Mucosa of descending colon (tissue), 3 donors: Measurements from ENCODE around the gene PTPRM. TPM values are rescaled to one million over a fixed set of nuclear protein-coding genes. Genes with fewer than 3 reads are reported as not detected.

Source experiments
- ATAC-seq: fragments of 200-7000 bp; cut with Tn5 transposase; one replicate; pipeline ENCODE4 v1.9.1; 2020; ENCODE audit warnings: mild to moderate bottlenecking, moderate library complexity
- DNase-seq, 3 donors: peaks; one replicate each; pipeline ENCODE4 v3.0.0-alpha.2; 2020
- H3K36me3 ChIP-seq: fragments of 200-600 bp; one replicate; pipeline ENCODE4 v1.8.0; 2021; ENCODE audit warnings: low read depth, mild to moderate bottlenecking
- H3K4me1 ChIP-seq: fragments of 200-600 bp; one replicate; pipeline ENCODE4 v1.8.0; 2021; ENCODE audit warnings: low read depth, mild to moderate bottlenecking
- H3K4me3 ChIP-seq: fragments of 200-600 bp; one replicate; pipeline ENCODE4 v1.8.0; 2021; ENCODE audit warnings: mild to moderate bottlenecking
- H3K9me3 ChIP-seq: fragments of 200-600 bp; one replicate; pipeline ENCODE4 v1.8.0; 2021; ENCODE audit warnings: mild to moderate bottlenecking
- CTCF ChIP-seq: fragments of 200-600 bp; IDR thresholded peaks from one replicate; pipeline ENCODE4 v1.8.0; 2022; ENCODE audit warnings: antibody characterized with exemption, mild to moderate bottlenecking
- intact Hi-C, 2 donors: fragments of 100-400 bp; cut with DNase I in 1 of 2; cut with micrococcal nuclease in 1 of 2; formaldehyde crosslinking; loops; one replicate each; pipeline versions ENCODE4 v1.11.0 to v1.11.1; 2022; cut with DNase I, micrococcal nuclease
- total RNA-seq, 3 donors: library from RNA; stranded (reverse); fragmentation: NEBNext Ultra II Directional in 2 of 3; extraction: Animal tissue kit (Norgen Biotek cat#: 25700) in 2 of 3; gene quantifications; one replicate each; pipeline versions ENCODE4 v1.2.1 to v1.2.4, GENCODE V29; 2021 to 2023
- donor health status: DM: no; HTN: no; CAD: no; lungs with moderate emphysema.
- donor health status: DM: no; HTN: no; CAD: no.
- donor health status: DM: no; HTN: yes; CAD: no.

The PTPRM gene
- total RNA-seq, 3 donors from 2014 or later = 15.3 to 41.1 (median 19.6) TPM

- Histone ChIP-seq H3K4me3 (no peak overlapping the region), H3K9me3 (no peaks in the 10 kb centered on the region), H3K4me1 (no peaks in the 10 kb centered on the region), H3K36me3 (no peaks in the 10 kb centered on the region)
- no peak for TF ChIP-seq CTCF
- no peak for ATAC-seq
- no peak for DNase-seq
- intact Hi-C loops = no loop called here
Measured at GRCh38 chr18:8252371-8252770, 685.3 kb downstream of the PTPRM start.

GRCh38 chr18:8253944-8254343 is 686.8 kb downstream of the PTPRM start:
- intact Hi-C loops = no loop called here
- Histone ChIP-seq H3K4me1 (no peaks in the 10 kb centered on the region), H3K36me3 (no peaks in the 10 kb centered on the region), H3K4me3 (no peak overlapping the region), H3K9me3 (no peaks in the 10 kb centered on the region)
- no peak for TF ChIP-seq CTCF
- DNase-seq (no peak), ATAC-seq (no peak)

GRCh38 chr18:8254654-8255053 is 687.5 kb downstream of the PTPRM start:
- no peak for DNase-seq
- ATAC-seq = no peak
- intact Hi-C loops = no loop called here

DNA sequence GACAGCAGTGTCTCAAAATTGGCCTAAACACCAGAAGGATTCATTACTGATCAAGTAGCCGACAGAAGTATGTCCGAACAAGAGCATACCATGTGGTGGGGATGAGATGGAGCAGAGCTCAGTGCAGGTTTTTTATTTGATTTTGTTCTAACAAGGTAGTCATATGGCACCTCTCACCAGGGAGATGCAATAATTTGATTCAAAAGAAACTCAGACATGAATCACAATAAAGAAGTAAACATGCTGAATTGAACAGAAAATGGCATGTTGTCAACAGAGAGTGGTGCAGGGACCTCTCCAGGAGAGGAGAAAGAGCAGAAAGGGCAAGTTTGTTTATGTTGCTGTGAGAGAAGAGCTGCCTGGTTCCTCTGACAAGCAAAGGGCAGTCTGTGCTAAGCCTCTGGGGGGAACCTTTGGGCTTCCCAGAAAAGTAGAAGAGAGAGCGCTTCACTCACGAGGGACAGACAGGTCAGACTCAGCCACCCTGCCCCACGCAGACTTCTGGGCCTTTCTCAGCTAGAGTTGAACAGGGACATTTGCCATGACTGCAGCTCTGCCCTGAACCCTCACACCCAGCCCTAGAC is 690.8 kb downstream of the PTPRM start:
- no peaks in the 10 kb centered on the region for H3K9me3 ChIP-seq
- no peak for DNase-seq
- H3K4me3 ChIP-seq = no peak overlapping the region
- no peak for ATAC-seq
- no peaks in the 10 kb centered on the region for H3K36me3 ChIP-seq
- intact Hi-C loops = no loop called here
- no peak for TF ChIP-seq CTCF
- H3K4me1 ChIP-seq = no peaks in the 10 kb centered on the region

More at GRCh38 chr18:8254654-8255053, 687.5 kb downstream of the PTPRM start:
- Histone ChIP-seq H3K4me3 (no peak overlapping the region), H3K4me1 (no peaks in the 10 kb centered on the region), H3K36me3 (no peaks in the 10 kb centered on the region), H3K9me3 (no peaks in the 10 kb centered on the region)
- TF ChIP-seq CTCF = no peak

DNA sequence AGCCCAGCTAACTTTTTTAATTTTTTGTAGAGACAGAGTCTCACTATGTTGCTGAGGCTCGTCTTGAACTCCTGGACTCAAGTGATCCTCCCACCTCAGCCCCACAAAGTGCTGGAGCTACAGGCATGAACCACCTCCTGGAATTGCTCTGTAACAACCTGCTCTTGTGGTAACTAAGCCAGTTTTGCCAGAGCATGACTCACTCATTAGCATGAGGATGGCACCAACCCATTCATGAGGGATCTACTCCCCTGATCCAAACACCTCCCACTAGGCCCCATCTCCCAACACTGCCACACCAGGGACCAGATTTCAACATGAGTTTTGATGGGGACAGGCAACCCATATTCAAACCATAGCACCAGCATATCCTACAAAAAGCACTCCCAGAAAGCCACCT is 693.2 kb downstream of the PTPRM start:
- intact Hi-C loops = no loop called here
- H3K4me3 ChIP-seq = no peak overlapping the region
- no peaks in the 10 kb centered on the region for H3K36me3 ChIP-seq
- H3K9me3 ChIP-seq = no peaks in the 10 kb centered on the region
- TF ChIP-seq CTCF = no peak
- H3K4me1 ChIP-seq = no peaks in the 10 kb centered on the region
- no peak for ATAC-seq
- DNase-seq = no peak

DNA sequence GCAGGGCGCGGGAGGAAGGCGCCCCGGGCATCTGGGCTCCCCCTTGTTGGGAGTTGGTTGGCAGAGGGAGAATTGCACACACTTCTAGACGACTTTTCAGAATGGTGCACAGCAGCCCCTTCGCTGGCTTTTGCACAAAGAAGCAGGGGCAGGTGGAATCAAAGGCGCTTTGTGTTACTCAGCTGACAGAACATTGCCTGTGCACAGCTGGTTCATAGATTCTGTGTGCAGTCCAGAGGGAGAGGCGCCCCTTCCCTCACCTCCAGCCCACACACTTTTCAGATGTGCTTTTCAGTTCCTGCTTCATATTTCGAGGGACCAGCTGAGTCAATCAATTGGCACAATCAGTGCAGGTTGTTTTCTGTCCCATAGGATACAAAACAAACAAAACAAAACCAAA is 693.7 kb downstream of the PTPRM start:
- intact Hi-C loops = no loop called here
- H3K9me3 ChIP-seq = no peaks in the 10 kb centered on the region
- ATAC-seq (no peak), DNase-seq (no peak)
- H3K36me3 ChIP-seq = no peaks in the 10 kb centered on the region
- no peak overlapping the region for H3K4me3 ChIP-seq
- no peak for TF ChIP-seq CTCF
- no peaks in the 10 kb centered on the region for H3K4me1 ChIP-seq
